SK-N-SH treated with all-trans-retinoic acid at 6 μM for 48 hours (cell line): ENCODE data around the gene DLG2.

ENCODE experiments used
- ATAC-seq: fragments of 200-7000 bp; cut with Tn5 transposase; 3 replicates; pipeline ENCODE4 v1.9.1; 2020; ENCODE audit warnings: mild to moderate bottlenecking, moderate library complexity
- ARNTL ChIP-seq: fragments of 450-650 bp; formaldehyde crosslinking; IDR thresholded peaks from 2 replicates; pipeline ENCODE4 v1.5.0; 2020; ENCODE audit warnings: low read depth, mild to moderate bottlenecking, moderate library complexity, borderline replicate concordance
- BACH2 ChIP-seq: fragments of 250-450 bp; sonication (Bioruptor Pico); IDR thresholded peaks from 2 replicates; pipeline ENCODE4 v1.9.0; 2021; ENCODE audit warnings: mild to moderate bottlenecking, borderline replicate concordance
- CREB5 ChIP-seq: fragments of 250-450 bp; sonication (Bioruptor Pico); IDR thresholded peaks from 2 replicates; pipeline ENCODE4 v1.5.1; 2020; ENCODE audit warnings: low read depth, mild to moderate bottlenecking, moderate library complexity
- CSDC2 ChIP-seq: fragments of 250-450 bp; sonication (Bioruptor Pico); IDR thresholded peaks from 2 replicates; pipeline ENCODE4 v1.5.0; 2020; ENCODE audit warnings: mild to moderate bottlenecking, moderate library complexity
- ESRRG ChIP-seq: fragments of 250-450 bp; sonication (Bioruptor Pico); IDR thresholded peaks from 2 replicates; pipeline ENCODE4 v1.6.1; 2021; ENCODE audit warnings: mild to moderate bottlenecking
- GLIS3 ChIP-seq: fragments of 250-450 bp; sonication (Bioruptor Pico); IDR thresholded peaks from 2 replicates; pipeline ENCODE4 v1.5.0; 2020; ENCODE audit warnings: mild to moderate bottlenecking, moderate library complexity
- OSR1 ChIP-seq: fragments of 250-450 bp; sonication (Bioruptor Pico); IDR thresholded peaks from 2 replicates; pipeline ENCODE4 v1.8.0; 2022; ENCODE audit warnings: moderate library complexity, mild to moderate bottlenecking, inconsistent platforms
- PATZ1 ChIP-seq: fragments of 250-450 bp; sonication (Bioruptor Pico); IDR thresholded peaks from 2 replicates; pipeline ENCODE4 v1.8.0; 2020; ENCODE audit warnings: mild to moderate bottlenecking, moderate library complexity, borderline replicate concordance
- PPARA ChIP-seq: fragments of 250-450 bp; sonication (Bioruptor Pico); IDR thresholded peaks from 2 replicates; pipeline ENCODE4 v1.5.0; 2020; ENCODE audit warnings: mild to moderate bottlenecking, borderline replicate concordance
- SNAI2 ChIP-seq: fragments of 250-450 bp; sonication (Bioruptor Pico); IDR thresholded peaks from 2 replicates; pipeline ENCODE4 v1.5.0; 2020; ENCODE audit warnings: mild to moderate bottlenecking, moderate library complexity
- TCF4 ChIP-seq: fragments of 250-450 bp; sonication (Bioruptor Pico); IDR thresholded peaks from 2 replicates; pipeline ENCODE4 v1.8.0; 2021; ENCODE audit warnings: mild to moderate bottlenecking, moderate library complexity, borderline replicate concordance
- TOX ChIP-seq: fragments of 250-450 bp; sonication (Bioruptor Pico); IDR thresholded peaks from 2 replicates; pipeline ENCODE4 v1.8.0; 2021; ENCODE audit warnings: mild to moderate bottlenecking, moderate library complexity, borderline replicate concordance
- ZFP30 ChIP-seq: fragments of 450-650 bp; formaldehyde crosslinking; IDR thresholded peaks from 2 replicates; pipeline ENCODE4 v1.5.0; 2022; ENCODE audit warnings: mild to moderate bottlenecking, moderate library complexity
- ZNF565 ChIP-seq: fragments of 450-650 bp; formaldehyde crosslinking; conservative IDR thresholded peaks from 2 replicates; pipeline ENCODE4 v1.5.0; 2020; ENCODE audit warnings: low read depth, mild to moderate bottlenecking, moderate library complexity
- ZNF8 ChIP-seq: fragments of 450-650 bp; formaldehyde crosslinking; IDR thresholded peaks from 2 replicates; pipeline ENCODE4 v1.5.0; 2020; ENCODE audit warnings: mild to moderate bottlenecking, moderate library complexity
- TF ChIP-seq, protein P1 (sequence below): fragments of 250-450 bp; sonication (Bioruptor Pico); IDR thresholded peaks from 2 replicates; pipeline ENCODE4 v1.5.0; 2020; ENCODE audit warnings: mild to moderate bottlenecking, moderate library complexity
- TF ChIP-seq, protein P2 (sequence below): fragments of 250-450 bp; sonication (Bioruptor Pico); IDR thresholded peaks from 2 replicates; pipeline ENCODE4 v1.8.0; 2021; ENCODE audit warnings: low read depth, mild to moderate bottlenecking, moderate library complexity, borderline replicate concordance

DLG2 gene

DNA sequence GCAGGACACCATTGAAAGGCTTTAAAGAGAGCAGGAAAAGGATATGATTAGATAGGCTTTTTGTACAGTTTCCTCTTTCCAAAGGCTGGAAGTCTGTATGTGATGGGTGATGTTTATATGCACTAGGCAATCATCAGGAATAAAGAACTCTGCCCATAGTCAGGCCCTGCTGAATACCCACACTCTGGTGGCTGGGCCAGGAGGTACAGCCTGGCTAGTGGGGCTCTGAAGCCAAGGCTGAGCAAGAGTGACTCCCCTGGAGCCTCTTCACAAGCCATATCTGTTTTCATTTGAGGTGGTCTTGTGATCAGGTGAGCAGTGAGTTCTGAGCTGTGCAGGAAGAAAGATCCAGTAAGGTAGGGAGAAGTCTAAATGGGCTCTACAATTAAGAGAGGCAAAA is 1801.1 kb downstream of the DLG2 start (continued):
- TF ChIP-seq, protein P1, sequence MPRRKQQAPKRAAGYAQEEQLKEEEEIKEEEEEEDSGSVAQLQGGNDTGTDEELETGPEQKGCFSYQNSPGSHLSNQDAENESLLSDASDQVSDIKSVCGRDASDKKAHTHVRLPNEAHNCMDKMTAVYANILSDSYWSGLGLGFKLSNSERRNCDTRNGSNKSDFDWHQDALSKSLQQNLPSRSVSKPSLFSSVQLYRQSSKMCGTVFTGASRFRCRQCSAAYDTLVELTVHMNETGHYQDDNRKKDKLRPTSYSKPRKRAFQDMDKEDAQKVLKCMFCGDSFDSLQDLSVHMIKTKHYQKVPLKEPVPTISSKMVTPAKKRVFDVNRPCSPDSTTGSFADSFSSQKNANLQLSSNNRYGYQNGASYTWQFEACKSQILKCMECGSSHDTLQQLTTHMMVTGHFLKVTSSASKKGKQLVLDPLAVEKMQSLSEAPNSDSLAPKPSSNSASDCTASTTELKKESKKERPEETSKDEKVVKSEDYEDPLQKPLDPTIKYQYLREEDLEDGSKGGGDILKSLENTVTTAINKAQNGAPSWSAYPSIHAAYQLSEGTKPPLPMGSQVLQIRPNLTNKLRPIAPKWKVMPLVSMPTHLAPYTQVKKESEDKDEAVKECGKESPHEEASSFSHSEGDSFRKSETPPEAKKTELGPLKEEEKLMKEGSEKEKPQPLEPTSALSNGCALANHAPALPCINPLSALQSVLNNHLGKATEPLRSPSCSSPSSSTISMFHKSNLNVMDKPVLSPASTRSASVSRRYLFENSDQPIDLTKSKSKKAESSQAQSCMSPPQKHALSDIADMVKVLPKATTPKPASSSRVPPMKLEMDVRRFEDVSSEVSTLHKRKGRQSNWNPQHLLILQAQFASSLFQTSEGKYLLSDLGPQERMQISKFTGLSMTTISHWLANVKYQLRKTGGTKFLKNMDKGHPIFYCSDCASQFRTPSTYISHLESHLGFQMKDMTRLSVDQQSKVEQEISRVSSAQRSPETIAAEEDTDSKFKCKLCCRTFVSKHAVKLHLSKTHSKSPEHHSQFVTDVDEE = no peak
- TF ChIP-seq TOX (CRISPR knock-in tag) = no peak

- no peak for TF ChIP-seq PPARA (CRISPR knock-in tag)
- no peak for ATAC-seq
Measured at GRCh38 chr11:83823461-83824025, 1803.6 kb downstream of the DLG2 start.

GRCh38 chr11:83819931-83820549 is 1807.1 kb downstream of the DLG2 start:
- ATAC-seq = peak; percentile 74
- TF ChIP-seq ZNF8 (CRISPR knock-in tag) (no peak), ESRRG (CRISPR knock-in tag) (no peak), TCF4 (CRISPR knock-in tag) (no peak), ZFP30 (CRISPR knock-in tag) (no peak), CREB5 (CRISPR knock-in tag) (no peak), OSR1 (CRISPR knock-in tag) (no peak), PATZ1 (CRISPR knock-in tag) (no peak), ARNTL (CRISPR knock-in tag) (no peak), TOX (CRISPR knock-in tag) (no peak), GLIS3 (CRISPR knock-in tag) (no peak), CSDC2 (CRISPR knock-in tag) (no peak), ZNF565 (no peak)
- TF ChIP-seq, protein P2, sequence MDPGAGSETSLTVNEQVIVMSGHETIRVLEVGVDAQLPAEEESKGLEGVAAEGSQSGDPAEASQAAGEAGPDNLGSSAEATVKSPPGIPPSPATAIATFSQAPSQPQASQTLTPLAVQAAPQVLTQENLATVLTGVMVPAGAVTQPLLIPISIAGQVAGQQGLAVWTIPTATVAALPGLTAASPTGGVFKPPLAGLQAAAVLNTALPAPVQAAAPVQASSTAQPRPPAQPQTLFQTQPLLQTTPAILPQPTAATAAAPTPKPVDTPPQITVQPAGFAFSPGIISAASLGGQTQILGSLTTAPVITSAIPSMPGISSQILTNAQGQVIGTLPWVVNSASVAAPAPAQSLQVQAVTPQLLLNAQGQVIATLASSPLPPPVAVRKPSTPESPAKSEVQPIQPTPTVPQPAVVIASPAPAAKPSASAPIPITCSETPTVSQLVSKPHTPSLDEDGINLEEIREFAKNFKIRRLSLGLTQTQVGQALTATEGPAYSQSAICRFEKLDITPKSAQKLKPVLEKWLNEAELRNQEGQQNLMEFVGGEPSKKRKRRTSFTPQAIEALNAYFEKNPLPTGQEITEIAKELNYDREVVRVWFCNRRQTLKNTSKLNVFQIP (CRISPR knock-in tag) = no peak

GRCh38 chr11:83818349-83818748 is 1808.8 kb downstream of the DLG2 start:
- TF ChIP-seq, protein P2 (CRISPR knock-in tag) = no peak
- TF ChIP-seq PPARA (CRISPR knock-in tag) (no peak), ARNTL (CRISPR knock-in tag) (no peak), ZNF565 (no peak), ZNF8 (CRISPR knock-in tag) (no peak), ESRRG (CRISPR knock-in tag) (no peak), BACH2 (CRISPR knock-in tag) (no peak), SNAI2 (CRISPR knock-in tag) (no peak), GLIS3 (CRISPR knock-in tag) (no peak)
- no peak; the same call in 2 of the 3 replicates for ATAC-seq
